Right atrium auricular region (tissue), 2 donors: ENCODE data around the gene ELL2. TPM values are rescaled to one million over a fixed set of nuclear protein-coding genes. Genes with fewer than 3 reads are reported as not detected.

ENCODE experiments used
- DNase-seq: peaks from one replicate; pipeline ENCODE4 v3.0.0-alpha.2; 2019; ENCODE audit warnings: low spot score
- H3K27ac ChIP-seq, 2 donors: fragments of 200-600 bp; sonication (generic); 1 replicate in 1 of 2; 2 replicates in 1 of 2; pipeline ENCODE4 v1.5.1; 2016 to 2019
- H3K27me3 ChIP-seq, 2 donors: fragments of 200-600 bp; sonication (generic); one replicate each; pipeline versions ENCODE4 v1.5.1 to v1.6.0; 2017 to 2019
- H3K36me3 ChIP-seq: fragments of 200-600 bp; sonication (generic); one replicate; pipeline ENCODE4 v1.5.1; 2016
- H3K4me1 ChIP-seq, 2 donors: fragments of 200-600 bp; sonication (generic); one replicate each; pipeline versions ENCODE4 v1.5.1 to v1.6.0; 2017 to 2019
- H3K4me3 ChIP-seq, 2 donors: fragments of 200-600 bp; sonication (generic); 1 replicate in 1 of 2; 2 replicates in 1 of 2; pipeline ENCODE4 v1.5.1; 2017 to 2019; ENCODE audit warnings: mild to moderate bottlenecking in 1 of 2, moderate library complexity in 1 of 2
- H3K9me3 ChIP-seq, 2 donors: fragments of 200-600 bp; sonication (generic); one replicate each; pipeline ENCODE4 v1.5.1; 2019
- CTCF ChIP-seq, 2 donors: fragments of 200-600 bp; sonication (generic); IDR thresholded peaks; one replicate each; pipeline ENCODE4 v1.5.1; 2019; ENCODE audit warnings: antibody characterized with exemption in 2 of 2
- total RNA-seq, 2 donors: library from RNA; depleted of rRNA; stranded (reverse); fragments of >200 nt; gene quantifications; one replicate each; pipeline ENCODE4 v1.1.0, GENCODE V29; 2016

Gene ELL2
- total RNA-seq, 2 donors from 2014 or later, result 28.8 to 29.1 TPM

GRCh38 chr5:95925939-95926338 lies 35.7 kb downstream of the ELL2 start:
- H3K4me1 ChIP-seq, result peaks cover 0 to 22% of the 10 kb centered on the region in 2 donors
- H3K27me3 ChIP-seq, result no peaks in the 10 kb centered on the region
- no peak overlapping the region for H3K27ac ChIP-seq
- H3K9me3 ChIP-seq, result no peaks in the 10 kb centered on the region
- DNase-seq, result no peak
- TF ChIP-seq CTCF (IDR thresholded peaks at IDR 0.05), result no peak
- H3K4me3 ChIP-seq, result no peak overlapping the region
- no peaks in the 10 kb centered on the region for H3K36me3 ChIP-seq

- no peak overlapping the region for H3K27ac ChIP-seq
- no peaks in the 10 kb centered on the region for H3K9me3 ChIP-seq
- H3K4me1 ChIP-seq, result peaks cover 0 to 22% of the 10 kb centered on the region in 2 donors
- TF ChIP-seq CTCF (IDR thresholded peaks at IDR 0.05), result no peak
- DNase-seq, result no peak
- H3K27me3 ChIP-seq, result no peaks in the 10 kb centered on the region
- H3K4me3 ChIP-seq, result no peak overlapping the region
- H3K36me3 ChIP-seq, result no peaks in the 10 kb centered on the region
Observed at GRCh38 chr5:95925378-95925744, 36.3 kb downstream of the ELL2 start.

- Histone ChIP-seq H3K4me1 (peaks cover 0 to 22% of the 10 kb centered on the region in 2 donors), H3K27ac (no peak overlapping the region), H3K36me3 (no peaks in the 10 kb centered on the region), H3K27me3 (no peaks in the 10 kb centered on the region), H3K9me3 (no peaks in the 10 kb centered on the region), H3K4me3 (no peak overlapping the region)
- no peak for DNase-seq
- no peak for TF ChIP-seq CTCF (IDR thresholded peaks at IDR 0.05)
Observed at GRCh38 chr5:95924720-95925377, 36.8 kb downstream of the ELL2 start.

- no peaks in the 10 kb centered on the region for H3K36me3 ChIP-seq
- peaks cover 0 to 22% of the 10 kb centered on the region in 2 donors for H3K4me1 ChIP-seq
- DNase-seq, result no peak
Observed at GRCh38 chr5:95923918-95924544, 37.6 kb downstream of the ELL2 start.

GRCh38 chr5:95922798-95923197 lies 38.9 kb downstream of the ELL2 start:
- Histone ChIP-seq H3K9me3 (no peaks in the 10 kb centered on the region), H3K4me1 (peaks cover 0 to 22% of the 10 kb centered on the region in 2 donors), H3K27me3 (no peaks in the 10 kb centered on the region), H3K36me3 (no peaks in the 10 kb centered on the region), H3K27ac (no peak overlapping the region), H3K4me3 (no peak overlapping the region)
- no peak for TF ChIP-seq CTCF (IDR thresholded peaks at IDR 0.05)
- no peak for DNase-seq

More at GRCh38 chr5:95923918-95924544, 37.6 kb downstream of the ELL2 start:
- H3K27ac ChIP-seq, result no peak overlapping the region
- no peak overlapping the region for H3K4me3 ChIP-seq
- no peaks in the 10 kb centered on the region for H3K9me3 ChIP-seq
- no peak for TF ChIP-seq CTCF (IDR thresholded peaks at IDR 0.05)
- no peaks in the 10 kb centered on the region for H3K27me3 ChIP-seq
